Fibroblast of lung (primary cell): ENCODE results near the gene UTS2R.

Experiments
- CTCF ChIP-seq, 2 donors: IDR thresholded peaks in 1 of 2; conservative IDR thresholded peaks in 1 of 2; 1 replicate in 1 of 2; 2 replicates in 1 of 2; pipeline ENCODE4 v1.5.1; 2011 to 2012; ENCODE audit warnings: low read length in 2 of 2, control low read depth in 1 of 2, inconsistent platforms in 1 of 2, low read depth in 1 of 2, mild to moderate bottlenecking in 1 of 2
- EZH2 ChIP-seq: IDR thresholded peaks from 2 replicates; pipeline ENCODE4 v1.5.1; 2012; ENCODE audit warnings: low read length, control low read depth, mild to moderate bottlenecking; ENCODE audit errors: missing control alignments

- no peak for TF ChIP-seq CTCF (conservative IDR thresholded peaks at IDR 0.05 in 1 of 2, IDR thresholded peaks at IDR 0.05 in 1 of 2; ENCODE audit: low read depth in 1 of 2, low read length in 2 of 2)
- no peak for TF ChIP-seq EZH2
Observed at GRCh38 chr17:82365606-82366295, 5.8 kb upstream of the UTS2R start.
